Right lung (tissue), 5 donors: ENCODE data around the gene SYT9. TPM values are rescaled to one million over a fixed set of nuclear protein-coding genes. Genes with fewer than 3 reads are reported as not detected.
"Not testable (repeated sequence)": the region's sequence is repeated elsewhere in the genome, so short reads cannot be mapped to it uniquely, and the experiment has no call there.

Experiments
- DNase-seq, 2 donors: peaks; one replicate each; pipeline ENCODE4 v3.0.0-alpha.2; 2013
- polyA plus RNA-seq, 5 donors: library from polyadenylated mRNA; unstranded; fragments of 120-200 nt; gene quantifications; one replicate each; pipeline versions ENCODE4 v1.2.1 to v1.2.3, GENCODE V29; 2013; ENCODE audit warnings: inconsistent platforms in 1 of 5, low replicate concordance in 1 of 5; ENCODE audit not compliant: insufficient read length in 5 of 5, insufficient read depth in 1 of 5

SYT9 gene
- polyA plus RNA-seq, 5 donors = 0.12 to 0.16 (median 0.14) TPM

- not testable (repeated sequence) for DNase-seq
Measured at GRCh38 chr11:7335442-7335841, 83.7 kb downstream of the SYT9 start.

- no peak for DNase-seq
Measured at GRCh38 chr11:7341551-7341950, 89.8 kb downstream of the SYT9 start.

- DNase-seq = no peak
Measured at GRCh38 chr11:7347611-7348431, 96.1 kb downstream of the SYT9 start.

- peak; percentile 23 to 32 for DNase-seq
Measured at GRCh38 chr11:7348432-7349304, 97.0 kb downstream of the SYT9 start.

- DNase-seq = no peak
Measured at GRCh38 chr11:7351228-7351627, 99.5 kb downstream of the SYT9 start.

- no peak for DNase-seq
Measured at GRCh38 chr11:7353100-7353499, 101.4 kb downstream of the SYT9 start.

GRCh38 chr11:7364660-7365059 lies 113.0 kb downstream of the SYT9 start:
- no peak for DNase-seq

GRCh38 chr11:7367803-7368202 lies 116.1 kb downstream of the SYT9 start:
- no peak for DNase-seq

GRCh38 chr11:7376386-7376785 lies 124.7 kb downstream of the SYT9 start:
- DNase-seq = no peak

GRCh38 chr11:7381937-7382336 lies 130.2 kb downstream of the SYT9 start:
- no peak for DNase-seq

GRCh38 chr11:7383406-7383805 lies 131.7 kb downstream of the SYT9 start:
- DNase-seq = no peak

GRCh38 chr11:7384691-7385090 lies 133.0 kb downstream of the SYT9 start:
- DNase-seq = no peak

- DNase-seq = no peak
Measured at GRCh38 chr11:7385532-7385931, 133.8 kb downstream of the SYT9 start.

- DNase-seq = no peak
Measured at GRCh38 chr11:7413961-7414915, 162.5 kb downstream of the SYT9 start.

- no peak for DNase-seq
Measured at GRCh38 chr11:7414973-7415817, 163.5 kb downstream of the SYT9 start.

GRCh38 chr11:7416080-7416479 lies 164.4 kb downstream of the SYT9 start:
- no peak for DNase-seq

GRCh38 chr11:7417328-7417727 lies 165.6 kb downstream of the SYT9 start:
- DNase-seq = no peak

GRCh38 chr11:7418061-7418460 lies 166.4 kb downstream of the SYT9 start:
- no peak for DNase-seq

- DNase-seq = no peak
Measured at GRCh38 chr11:7418906-7419305, 167.2 kb downstream of the SYT9 start.

- no peak for DNase-seq
Measured at GRCh38 chr11:7421136-7421535, 169.4 kb downstream of the SYT9 start.
